ENCODE data around the gene BHLHE41. TPM values are rescaled to one million over a fixed set of nuclear protein-coding genes. Genes with fewer than 3 reads are reported as not detected.

The BHLHE41 gene
- polyA plus RNA-seq, 1 donor from 2014 or later = not detected

DNA sequence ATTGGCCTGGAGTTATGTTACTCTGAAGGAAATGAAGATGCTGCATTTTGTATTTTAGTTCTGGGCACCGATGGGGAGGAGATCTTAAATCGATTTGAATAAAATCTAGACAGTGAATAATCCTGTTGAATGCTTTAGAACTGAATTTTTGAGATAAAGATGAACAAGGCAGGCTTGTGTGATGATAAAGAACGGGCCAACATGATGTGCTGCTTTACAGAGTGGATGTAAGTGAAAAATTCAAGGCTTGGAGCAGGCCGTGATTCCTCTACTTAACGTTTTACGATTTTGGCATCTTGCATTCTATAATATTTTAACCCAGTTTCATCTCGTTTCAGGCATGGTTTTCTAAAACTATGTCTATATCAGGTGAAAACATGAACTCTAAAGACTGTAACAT, 23.5 kb upstream of the BHLHE41 start:
- no peaks in the 10 kb centered on the region for H3K36me3 ChIP-seq (ENCODE audit: insufficient read depth, low read length)
- H2AFZ ChIP-seq (ENCODE audit: low read depth, low read length) = no peak overlapping the region
- H3K4me3 ChIP-seq (ENCODE audit: low read length) = no peak overlapping the region
- no peak overlapping the region for H3K27ac ChIP-seq (ENCODE audit: low read length)
- no peaks in the 10 kb centered on the region for H4K20me1 ChIP-seq (ENCODE audit: insufficient read depth)
- no peaks in the 10 kb centered on the region for H3K79me2 ChIP-seq (replicated peaks; ENCODE audit: insufficient read depth, low read length)
- no peaks in the 10 kb centered on the region for H3K9me2 ChIP-seq (ENCODE audit: insufficient read depth, low read length)
- no peak for TF ChIP-seq EZH2 (IDR thresholded peaks at IDR 0.05; ENCODE audit: borderline replicate concordance, insufficient read depth, low read length, poor library complexity, severe bottlenecking)
- TF ChIP-seq, protein P1, sequence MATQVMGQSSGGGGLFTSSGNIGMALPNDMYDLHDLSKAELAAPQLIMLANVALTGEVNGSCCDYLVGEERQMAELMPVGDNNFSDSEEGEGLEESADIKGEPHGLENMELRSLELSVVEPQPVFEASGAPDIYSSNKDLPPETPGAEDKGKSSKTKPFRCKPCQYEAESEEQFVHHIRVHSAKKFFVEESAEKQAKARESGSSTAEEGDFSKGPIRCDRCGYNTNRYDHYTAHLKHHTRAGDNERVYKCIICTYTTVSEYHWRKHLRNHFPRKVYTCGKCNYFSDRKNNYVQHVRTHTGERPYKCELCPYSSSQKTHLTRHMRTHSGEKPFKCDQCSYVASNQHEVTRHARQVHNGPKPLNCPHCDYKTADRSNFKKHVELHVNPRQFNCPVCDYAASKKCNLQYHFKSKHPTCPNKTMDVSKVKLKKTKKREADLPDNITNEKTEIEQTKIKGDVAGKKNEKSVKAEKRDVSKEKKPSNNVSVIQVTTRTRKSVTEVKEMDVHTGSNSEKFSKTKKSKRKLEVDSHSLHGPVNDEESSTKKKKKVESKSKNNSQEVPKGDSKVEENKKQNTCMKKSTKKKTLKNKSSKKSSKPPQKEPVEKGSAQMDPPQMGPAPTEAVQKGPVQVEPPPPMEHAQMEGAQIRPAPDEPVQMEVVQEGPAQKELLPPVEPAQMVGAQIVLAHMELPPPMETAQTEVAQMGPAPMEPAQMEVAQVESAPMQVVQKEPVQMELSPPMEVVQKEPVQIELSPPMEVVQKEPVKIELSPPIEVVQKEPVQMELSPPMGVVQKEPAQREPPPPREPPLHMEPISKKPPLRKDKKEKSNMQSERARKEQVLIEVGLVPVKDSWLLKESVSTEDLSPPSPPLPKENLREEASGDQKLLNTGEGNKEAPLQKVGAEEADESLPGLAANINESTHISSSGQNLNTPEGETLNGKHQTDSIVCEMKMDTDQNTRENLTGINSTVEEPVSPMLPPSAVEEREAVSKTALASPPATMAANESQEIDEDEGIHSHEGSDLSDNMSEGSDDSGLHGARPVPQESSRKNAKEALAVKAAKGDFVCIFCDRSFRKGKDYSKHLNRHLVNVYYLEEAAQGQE (IDR thresholded peaks at IDR 0.05; ENCODE audit: borderline replicate concordance) = no peak
- TF ChIP-seq POLR2AphosphoS5 (IDR thresholded peaks at IDR 0.05) = no peak
- TF ChIP-seq, protein P2, sequence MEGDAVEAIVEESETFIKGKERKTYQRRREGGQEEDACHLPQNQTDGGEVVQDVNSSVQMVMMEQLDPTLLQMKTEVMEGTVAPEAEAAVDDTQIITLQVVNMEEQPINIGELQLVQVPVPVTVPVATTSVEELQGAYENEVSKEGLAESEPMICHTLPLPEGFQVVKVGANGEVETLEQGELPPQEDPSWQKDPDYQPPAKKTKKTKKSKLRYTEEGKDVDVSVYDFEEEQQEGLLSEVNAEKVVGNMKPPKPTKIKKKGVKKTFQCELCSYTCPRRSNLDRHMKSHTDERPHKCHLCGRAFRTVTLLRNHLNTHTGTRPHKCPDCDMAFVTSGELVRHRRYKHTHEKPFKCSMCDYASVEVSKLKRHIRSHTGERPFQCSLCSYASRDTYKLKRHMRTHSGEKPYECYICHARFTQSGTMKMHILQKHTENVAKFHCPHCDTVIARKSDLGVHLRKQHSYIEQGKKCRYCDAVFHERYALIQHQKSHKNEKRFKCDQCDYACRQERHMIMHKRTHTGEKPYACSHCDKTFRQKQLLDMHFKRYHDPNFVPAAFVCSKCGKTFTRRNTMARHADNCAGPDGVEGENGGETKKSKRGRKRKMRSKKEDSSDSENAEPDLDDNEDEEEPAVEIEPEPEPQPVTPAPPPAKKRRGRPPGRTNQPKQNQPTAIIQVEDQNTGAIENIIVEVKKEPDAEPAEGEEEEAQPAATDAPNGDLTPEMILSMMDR (IDR thresholded peaks at IDR 0.05; ENCODE audit: poor library complexity, severe bottlenecking) = no peak
- TF ChIP-seq MXI1 (conservative IDR thresholded peaks at IDR 0.05; ENCODE audit: poor library complexity, severe bottlenecking) = no peak
- no peak for TF ChIP-seq RAD21 (conservative IDR thresholded peaks at IDR 0.05)
- no peak for TF ChIP-seq TAF1 (IDR thresholded peaks at IDR 0.05; ENCODE audit: low read depth)
- no peaks in the 10 kb centered on the region for H3K27me3 ChIP-seq (ENCODE audit: insufficient read depth, low read depth, low read length)
- H3F3A ChIP-seq (ENCODE audit: insufficient read depth, low read length, poor library complexity, severe bottlenecking) = no peaks in the 10 kb centered on the region
- H3K9me3 ChIP-seq (ENCODE audit: low read length) = no peaks in the 10 kb centered on the region
- no peak overlapping the region for H3K9ac ChIP-seq (ENCODE audit: low read length)
- no peak overlapping the region for H3K4me2 ChIP-seq (ENCODE audit: low read length)

DNA sequence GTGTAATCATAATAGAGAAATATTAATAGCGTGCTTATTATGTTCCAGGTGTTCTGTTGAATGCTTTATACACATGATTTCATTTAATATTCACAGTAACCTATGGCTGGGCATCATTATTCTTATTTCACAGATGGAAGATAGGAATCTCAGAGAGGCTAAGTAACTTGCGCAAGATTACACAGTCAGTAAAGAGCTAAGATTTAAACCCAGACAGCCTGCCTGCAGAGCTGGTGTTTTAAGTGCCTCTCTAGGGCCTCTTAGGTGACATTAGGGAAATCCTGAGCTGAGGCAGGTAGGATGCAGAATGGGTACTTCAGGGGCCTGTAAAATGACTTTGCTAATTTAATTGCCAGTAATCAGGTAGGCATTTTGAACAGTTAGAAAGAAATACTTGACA, 18.5 kb upstream of the BHLHE41 start:
- H3F3A ChIP-seq (ENCODE audit: insufficient read depth, low read length, poor library complexity, severe bottlenecking) = no peaks in the 10 kb centered on the region
- H3K9me2 ChIP-seq (ENCODE audit: insufficient read depth, low read length) = no peaks in the 10 kb centered on the region
- H3K4me2 ChIP-seq (ENCODE audit: low read length) = no peak overlapping the region
- no peaks in the 10 kb centered on the region for H3K27me3 ChIP-seq (ENCODE audit: insufficient read depth, low read depth, low read length)
- no peaks in the 10 kb centered on the region for H4K20me1 ChIP-seq (ENCODE audit: insufficient read depth)
- no peaks in the 10 kb centered on the region for H3K36me3 ChIP-seq (ENCODE audit: insufficient read depth, low read length)
- H3K4me3 ChIP-seq (ENCODE audit: low read length) = no peak overlapping the region
- no peak overlapping the region for H2AFZ ChIP-seq (ENCODE audit: low read depth, low read length)
- H3K27ac ChIP-seq (ENCODE audit: low read length) = no peak overlapping the region
- no peak for TF ChIP-seq SMC3 (conservative IDR thresholded peaks at IDR 0.05; ENCODE audit: poor library complexity)
- TF ChIP-seq POLR2AphosphoS5 (IDR thresholded peaks at IDR 0.05) = no peak
- TF ChIP-seq EZH2 (IDR thresholded peaks at IDR 0.05; ENCODE audit: borderline replicate concordance, insufficient read depth, low read length, poor library complexity, severe bottlenecking) = no peak
- TF ChIP-seq MXI1 (conservative IDR thresholded peaks at IDR 0.05; ENCODE audit: poor library complexity, severe bottlenecking) = no peak
- no peak for TF ChIP-seq EP300 (conservative IDR thresholded peaks at IDR 0.05; ENCODE audit: poor library complexity, severe bottlenecking)
- TF ChIP-seq, protein P2 (IDR thresholded peaks at IDR 0.05; ENCODE audit: poor library complexity, severe bottlenecking) = no peak
- TF ChIP-seq TAF1 (IDR thresholded peaks at IDR 0.05; ENCODE audit: low read depth) = no peak
- no peak for TF ChIP-seq RAD21 (conservative IDR thresholded peaks at IDR 0.05)
- TF ChIP-seq, protein P1 (IDR thresholded peaks at IDR 0.05; ENCODE audit: borderline replicate concordance) = no peak
- no peaks in the 10 kb centered on the region for H3K79me2 ChIP-seq (replicated peaks; ENCODE audit: insufficient read depth, low read length)
- no peak overlapping the region for H3K9ac ChIP-seq (ENCODE audit: low read length)
- H3K9me3 ChIP-seq (ENCODE audit: low read length) = no peaks in the 10 kb centered on the region

All from neural cell (in vitro differentiated cells).